Skeletal muscle satellite cell (primary cell): ENCODE data around the gene RBM38.

Experiments
- H3K27me3 ChIP-seq: 2 replicates; pipeline ENCODE4 v1.7.0; 2013; ENCODE audit warnings: low read length; ENCODE audit not compliant: control insufficient read depth, insufficient read depth
- H3K36me3 ChIP-seq: 2 replicates; pipeline ENCODE4 v1.7.0; 2013; ENCODE audit warnings: mild to moderate bottlenecking, control low read depth, low read length; ENCODE audit not compliant: insufficient read depth
- H3K4me1 ChIP-seq: 2 replicates; pipeline ENCODE4 v1.7.0; 2013; ENCODE audit warnings: low read length; ENCODE audit not compliant: control insufficient read depth, insufficient read depth
- H3K4me2 ChIP-seq: 2 replicates; pipeline ENCODE4 v1.7.0; 2013; ENCODE audit warnings: mild to moderate bottlenecking, low read length
- H3K4me3 ChIP-seq: 2 replicates; pipeline ENCODE4 v1.7.0; 2013; ENCODE audit warnings: low read length
- H3K9ac ChIP-seq: 2 replicates; pipeline ENCODE4 v1.7.0; 2013; ENCODE audit warnings: mild to moderate bottlenecking, low read depth, low read length, moderate library complexity
- H3K9me3 ChIP-seq: replicated peaks from 2 replicates; pipeline ENCODE4 v1.7.0; 2013; ENCODE audit warnings: mild to moderate bottlenecking, control low read depth, low read length

Gene RBM38

DNA sequence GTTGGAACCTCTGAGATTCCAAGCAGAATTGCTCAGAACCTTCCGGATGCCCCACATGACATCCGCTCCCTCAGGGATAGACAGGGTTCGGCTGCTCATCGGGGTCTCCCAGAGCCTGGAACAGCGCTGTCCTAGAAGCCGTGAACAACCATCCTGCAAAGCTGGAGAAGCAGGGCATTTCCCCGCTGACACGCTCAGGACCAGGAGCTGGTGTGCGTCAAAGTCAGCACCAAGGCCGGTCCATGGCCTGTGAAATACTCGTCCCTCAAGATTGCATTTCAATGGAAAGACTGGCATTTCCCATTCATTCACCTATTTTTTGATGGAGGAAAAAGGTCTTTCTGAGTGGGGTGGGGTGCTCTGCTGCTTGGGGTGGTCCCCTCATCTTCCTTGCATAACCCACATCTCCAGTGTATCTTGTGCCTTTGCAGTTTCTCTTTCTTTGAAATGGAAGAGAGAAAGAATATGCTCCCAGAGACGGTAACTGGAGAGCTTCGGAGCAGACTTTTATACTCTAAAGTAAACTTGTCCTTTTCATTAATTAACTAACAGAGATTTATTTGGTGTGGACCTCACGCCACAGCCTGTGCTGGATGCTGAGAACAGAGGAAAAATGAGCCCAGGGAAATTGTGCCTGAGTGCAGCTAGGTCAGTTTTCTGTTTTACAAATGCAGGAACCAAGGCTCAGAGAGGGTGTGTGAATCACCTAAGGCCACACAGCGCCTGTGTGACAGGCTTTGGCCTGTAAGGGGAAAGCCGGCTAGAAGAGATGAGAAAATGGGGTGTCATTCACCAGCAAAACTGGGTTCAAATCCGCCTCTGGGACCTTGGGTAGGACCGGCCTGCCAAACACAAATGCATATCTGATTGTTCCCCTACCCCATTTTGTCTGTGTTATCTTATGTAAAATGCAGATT lies 52.4 kb downstream of the RBM38 start:
- Histone ChIP-seq H3K9me3 (no peaks in the 10 kb centered on the region), H3K27me3 (peaks cover 30% of the 10 kb centered on the region), H3K36me3 (no peaks in the 10 kb centered on the region), H3K4me3 (no peak overlapping the region), H3K4me2 (no peak overlapping the region), H3K4me1 (peaks cover 6% of the 10 kb centered on the region), H3K9ac (no peak overlapping the region)

DNA sequence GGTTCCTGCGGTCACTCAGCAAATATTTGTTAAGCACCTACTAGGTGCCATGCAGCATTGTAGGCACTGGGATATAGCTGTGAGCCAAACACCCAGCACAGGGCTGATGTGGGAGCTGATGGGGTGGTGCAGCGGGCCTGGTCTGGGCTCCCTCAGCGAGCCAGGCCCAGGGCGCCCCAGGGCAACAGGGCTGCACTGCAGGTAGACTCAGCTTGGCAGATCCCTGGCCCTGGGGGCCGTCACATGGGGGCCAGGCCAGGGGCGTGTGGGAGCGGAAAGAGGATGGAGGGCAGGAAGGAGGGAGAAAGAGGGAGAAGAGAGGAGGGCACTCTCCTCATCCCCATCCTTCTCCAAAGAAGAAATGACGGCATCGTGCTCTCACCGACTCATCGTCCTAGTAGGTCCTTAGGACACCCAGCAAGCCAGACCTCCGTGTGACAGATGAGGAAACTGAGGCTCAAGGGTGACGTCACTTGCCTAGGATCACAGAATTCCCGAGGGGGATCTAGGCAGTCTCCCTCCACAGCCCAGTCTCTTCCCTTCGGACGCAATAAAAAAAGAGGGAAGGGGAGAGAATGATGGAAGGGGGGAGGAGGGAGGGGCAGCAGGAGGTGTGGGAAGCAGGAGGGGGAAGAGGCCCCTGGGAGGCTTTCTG lies 53.3 kb downstream of the RBM38 start:
- Histone ChIP-seq H3K9ac (no peak overlapping the region), H3K4me1 (peaks cover 6% of the 10 kb centered on the region), H3K9me3 (no peaks in the 10 kb centered on the region), H3K27me3 (peaks cover 39% of the 10 kb centered on the region), H3K4me2 (no peak overlapping the region), H3K36me3 (no peaks in the 10 kb centered on the region), H3K4me3 (no peak overlapping the region)

DNA sequence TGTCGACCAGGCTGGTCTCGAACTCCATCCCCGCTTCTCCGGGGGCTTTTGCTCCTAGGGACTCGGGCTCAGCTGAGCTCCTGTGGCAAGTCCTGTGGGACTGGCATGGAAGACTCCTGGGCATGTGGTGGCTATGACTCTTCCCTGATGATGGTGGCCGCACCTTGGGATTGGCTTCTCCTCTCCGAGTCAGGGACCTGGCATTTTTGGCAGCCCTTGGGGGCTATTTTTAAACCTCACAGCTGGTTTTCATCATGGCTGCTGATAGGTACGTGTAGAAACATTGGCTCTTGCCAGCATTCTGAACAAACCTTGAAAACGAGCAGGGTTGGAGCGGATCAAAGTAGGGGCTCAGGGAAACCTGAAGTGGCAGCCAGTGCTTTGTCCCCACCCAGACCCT lies 54.1 kb downstream of the RBM38 start:
- no peak overlapping the region for H3K9ac ChIP-seq
- H3K9me3 ChIP-seq = no peaks in the 10 kb centered on the region
- H3K27me3 ChIP-seq = peaks cover 46% of the 10 kb centered on the region

DNA sequence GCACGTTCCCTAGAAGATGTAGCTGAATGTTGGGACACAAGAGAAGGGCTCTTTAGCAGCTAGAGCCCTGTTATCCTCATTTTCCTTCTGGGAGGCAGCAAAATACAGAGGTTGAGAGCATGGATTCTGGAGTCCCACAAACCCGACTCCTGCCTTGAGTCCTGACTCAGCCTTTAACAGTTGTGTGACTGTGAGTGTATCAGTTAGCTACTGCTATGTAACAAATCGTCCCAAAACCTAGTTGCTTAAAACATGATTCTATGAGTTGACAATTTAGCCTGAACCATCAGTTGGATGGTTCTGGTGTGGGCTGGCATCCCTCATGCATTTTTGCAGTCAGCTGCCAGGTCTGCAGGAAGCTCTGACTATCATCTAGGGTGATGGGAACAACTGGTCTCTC lies 54.6 kb downstream of the RBM38 start:
- no peak overlapping the region for H3K9ac ChIP-seq
- peaks cover 50% of the 10 kb centered on the region for H3K27me3 ChIP-seq
- H3K4me1 ChIP-seq = peaks cover 6% of the 10 kb centered on the region
- no peak overlapping the region for H3K4me3 ChIP-seq
- H3K9me3 ChIP-seq = no peaks in the 10 kb centered on the region
- H3K36me3 ChIP-seq = no peaks in the 10 kb centered on the region
- no peak overlapping the region for H3K4me2 ChIP-seq

More for the DNA sequence above, 54.1 kb downstream of the RBM38 start:
- no peak overlapping the region for H3K4me3 ChIP-seq
- peaks cover 6% of the 10 kb centered on the region for H3K4me1 ChIP-seq
- H3K4me2 ChIP-seq = no peak overlapping the region
- no peaks in the 10 kb centered on the region for H3K36me3 ChIP-seq

DNA sequence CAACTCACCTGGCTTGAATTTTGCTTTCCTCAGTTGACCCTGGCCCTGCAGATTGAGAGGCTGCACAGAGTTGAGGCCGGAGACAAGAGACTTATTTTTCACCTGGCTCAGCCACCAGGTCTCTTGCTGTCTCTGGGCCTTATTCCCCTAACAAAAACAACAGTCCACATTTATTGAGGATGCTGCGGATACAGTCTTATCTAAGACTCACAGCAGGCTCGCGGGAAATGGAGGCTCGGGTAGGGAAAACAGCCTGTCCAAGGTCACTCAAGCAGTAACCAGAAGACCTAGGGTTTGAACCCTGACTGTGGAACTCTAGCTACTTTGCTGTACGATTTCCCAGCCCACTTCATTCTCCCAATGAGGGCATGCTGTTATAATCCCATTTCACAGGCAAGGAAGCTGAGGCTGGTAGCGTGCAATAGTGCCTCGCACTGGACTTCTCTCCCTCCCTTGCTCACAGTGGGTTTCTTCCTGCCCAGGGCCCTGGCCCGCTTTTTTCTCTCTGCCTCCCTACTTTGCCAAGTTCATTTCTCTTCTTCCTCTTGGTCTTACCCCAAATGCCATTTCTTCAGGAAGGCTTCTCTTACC lies 57.7 kb downstream of the RBM38 start:
- H3K9ac ChIP-seq = no peak overlapping the region
- H3K9me3 ChIP-seq = no peaks in the 10 kb centered on the region
- H3K4me3 ChIP-seq = no peak overlapping the region
- no peaks in the 10 kb centered on the region for H3K4me1 ChIP-seq
- H3K4me2 ChIP-seq = no peak overlapping the region
- no peaks in the 10 kb centered on the region for H3K36me3 ChIP-seq
- H3K27me3 ChIP-seq = peaks cover 65% of the 10 kb centered on the region

DNA sequence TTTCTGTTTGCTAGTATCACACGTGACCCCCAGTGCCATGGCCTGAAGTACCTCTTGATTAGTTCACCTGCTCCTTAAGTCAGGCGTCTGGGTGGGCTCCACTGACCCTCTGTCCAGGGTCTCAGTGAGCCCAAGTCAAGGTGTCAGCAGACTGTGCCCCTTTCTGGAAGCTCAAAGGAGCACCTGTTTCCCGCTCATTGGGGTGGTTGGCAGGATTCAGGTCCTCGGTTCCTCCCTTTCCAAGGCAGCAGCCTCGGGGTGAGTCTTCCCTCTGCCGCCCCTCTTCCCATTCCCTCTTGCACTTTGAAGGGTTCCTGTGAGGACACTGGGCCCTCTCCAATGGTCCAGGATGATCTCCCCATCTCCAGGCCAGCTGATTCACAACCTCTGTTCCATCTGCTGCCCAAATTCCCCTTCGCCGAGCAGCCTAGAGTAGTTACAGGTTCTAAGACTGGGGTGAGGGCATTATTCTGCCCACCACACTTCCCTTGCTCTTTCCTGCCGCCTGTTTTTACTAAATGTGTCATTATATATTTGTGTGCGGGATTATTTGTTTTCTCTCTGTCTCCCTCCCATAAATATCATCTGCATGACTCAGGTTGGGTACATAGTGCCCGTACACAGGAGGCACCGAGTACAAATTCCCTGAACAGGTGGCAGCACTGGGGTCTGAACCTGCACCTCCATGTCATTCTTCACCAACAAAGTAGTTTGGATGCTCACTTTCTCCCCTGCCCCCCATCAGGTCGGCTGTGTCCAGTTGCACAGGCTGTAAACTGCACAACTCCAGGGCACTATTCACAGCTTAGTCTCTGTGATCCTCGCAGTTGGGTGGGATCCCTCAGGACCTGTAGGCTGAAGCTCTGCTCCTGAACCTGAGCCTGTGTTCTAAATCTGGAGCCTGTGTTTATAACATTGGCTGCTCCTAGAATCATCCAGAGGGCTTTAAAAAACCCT lies 58.5 kb downstream of the RBM38 start:
- Histone ChIP-seq H3K4me1 (no peaks in the 10 kb centered on the region), H3K9ac (no peak overlapping the region), H3K4me3 (no peak overlapping the region), H3K9me3 (no peaks in the 10 kb centered on the region), H3K4me2 (no peak overlapping the region), H3K36me3 (no peaks in the 10 kb centered on the region), H3K27me3 (peaks cover 72% of the 10 kb centered on the region)

DNA sequence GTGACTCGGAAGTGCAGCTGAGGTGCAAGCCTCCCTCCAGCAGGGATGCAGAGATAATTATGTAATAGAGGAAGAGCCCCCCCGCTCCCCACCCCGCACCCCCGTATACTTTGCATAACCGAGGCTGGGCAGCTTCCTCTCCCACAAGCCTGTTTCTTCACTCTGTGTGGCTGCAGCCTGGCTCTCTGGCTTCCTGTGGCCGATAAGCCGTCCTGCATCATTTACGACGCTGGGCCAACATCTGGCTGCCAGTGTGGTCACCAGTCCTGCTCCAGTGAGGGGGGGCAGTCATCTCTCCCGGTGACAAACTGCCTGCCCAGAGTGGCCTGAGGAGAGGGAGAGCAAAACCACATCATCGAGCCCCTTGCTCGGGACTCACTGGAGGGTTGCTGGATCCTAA lies 59.2 kb downstream of the RBM38 start:
- H3K9ac ChIP-seq = no peak overlapping the region
- no peaks in the 10 kb centered on the region for H3K9me3 ChIP-seq
- no peak overlapping the region for H3K4me3 ChIP-seq
- peaks cover 76% of the 10 kb centered on the region for H3K27me3 ChIP-seq
- H3K36me3 ChIP-seq = no peaks in the 10 kb centered on the region
- H3K4me1 ChIP-seq = no peaks in the 10 kb centered on the region
- no peak overlapping the region for H3K4me2 ChIP-seq

DNA sequence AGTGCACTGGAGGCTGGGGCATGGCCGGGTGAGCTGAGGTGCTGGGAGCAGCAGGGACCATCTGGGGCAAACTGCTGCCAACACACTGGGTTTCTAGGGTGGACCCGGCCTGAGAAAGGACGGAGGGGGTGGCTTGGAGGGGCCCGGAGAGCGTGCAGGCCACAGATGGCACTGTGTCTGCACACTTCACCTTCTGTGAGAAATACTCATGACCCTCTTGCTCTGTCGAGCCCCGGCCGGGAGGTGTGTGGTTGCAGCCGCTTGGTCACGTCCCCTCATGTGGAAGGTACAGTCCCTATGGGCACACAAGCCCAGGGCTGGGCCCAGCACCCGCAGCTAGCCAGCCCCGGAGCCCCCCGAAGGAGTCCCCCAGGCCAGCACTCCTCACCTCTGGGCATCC lies 59.7 kb downstream of the RBM38 start:
- H3K4me1 ChIP-seq = no peaks in the 10 kb centered on the region
- peaks cover 71% of the 10 kb centered on the region for H3K27me3 ChIP-seq
- no peak overlapping the region for H3K4me3 ChIP-seq
- no peak overlapping the region for H3K9ac ChIP-seq
- no peaks in the 10 kb centered on the region for H3K36me3 ChIP-seq
- H3K9me3 ChIP-seq = no peaks in the 10 kb centered on the region
- H3K4me2 ChIP-seq = no peak overlapping the region

DNA sequence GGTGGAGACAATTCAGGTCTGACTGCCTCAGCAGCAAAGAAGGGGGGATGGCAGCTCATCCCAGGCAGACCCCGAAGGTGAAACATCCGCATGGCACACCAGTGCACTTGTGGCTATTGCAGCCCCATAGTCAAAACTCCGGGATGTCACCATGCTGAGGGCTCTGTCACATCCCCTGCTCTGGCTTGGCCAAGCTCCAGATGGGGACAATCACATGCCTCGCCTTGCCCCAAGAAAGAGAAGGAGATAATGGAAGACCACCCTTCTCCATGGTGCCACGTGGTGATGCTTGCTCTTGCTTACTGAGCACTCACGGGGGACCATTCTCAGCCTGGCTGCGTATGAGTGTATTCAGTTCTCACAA lies 60.2 kb downstream of the RBM38 start:
- no peaks in the 10 kb centered on the region for H3K36me3 ChIP-seq

DNA sequence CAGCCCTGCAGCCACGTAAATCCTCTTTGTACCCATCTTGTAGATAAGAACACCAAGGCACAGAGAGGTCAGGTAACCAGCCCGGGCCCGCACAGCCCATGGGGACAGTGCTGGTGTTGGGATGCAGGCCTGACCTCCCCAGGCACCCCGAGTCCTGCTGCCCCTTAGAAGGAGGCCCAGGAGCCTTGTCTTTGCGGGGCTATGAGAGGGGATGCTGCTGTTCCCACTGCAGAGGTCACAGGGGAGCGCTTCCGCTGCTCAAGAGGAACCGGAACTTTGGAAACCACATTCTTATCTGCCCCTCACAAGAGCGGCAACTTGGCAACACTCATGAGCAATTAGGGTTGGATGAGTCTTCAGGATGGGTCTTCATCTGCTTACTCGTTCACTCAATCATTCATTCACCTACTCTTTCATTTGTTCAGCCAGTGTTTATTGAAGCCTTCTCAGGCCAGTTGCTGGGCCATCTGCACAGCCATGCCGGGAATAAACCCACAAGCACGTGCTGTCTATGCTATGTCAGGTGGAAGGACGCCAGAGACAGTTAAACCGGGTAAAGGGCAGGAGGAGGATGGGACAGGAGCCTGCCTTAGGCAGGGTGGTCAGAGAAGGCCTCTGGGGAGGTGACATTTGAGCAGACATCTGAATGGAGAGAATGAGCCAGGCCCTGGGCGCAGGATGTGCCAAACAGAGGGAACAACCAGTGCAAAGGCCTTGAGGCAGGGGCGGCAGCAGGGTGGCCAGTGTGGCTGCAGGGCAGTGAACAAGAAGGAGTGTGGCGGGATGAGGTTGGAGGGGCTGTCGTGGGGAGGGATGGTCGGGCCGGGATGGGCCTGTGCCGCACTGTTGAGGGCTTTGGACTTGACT lies 60.8 kb downstream of the RBM38 start:
- Histone ChIP-seq H3K27me3 (peaks cover 67% of the 10 kb centered on the region), H3K9me3 (no peaks in the 10 kb centered on the region), H3K36me3 (no peaks in the 10 kb centered on the region), H3K9ac (no peak overlapping the region), H3K4me2 (no peak overlapping the region), H3K4me3 (no peak overlapping the region), H3K4me1 (no peaks in the 10 kb centered on the region)

More for the DNA sequence above, 60.2 kb downstream of the RBM38 start:
- no peaks in the 10 kb centered on the region for H3K9me3 ChIP-seq
- no peak overlapping the region for H3K9ac ChIP-seq
- H3K4me3 ChIP-seq = no peak overlapping the region
- peaks cover 67% of the 10 kb centered on the region for H3K27me3 ChIP-seq
- H3K4me2 ChIP-seq = no peak overlapping the region
- no peaks in the 10 kb centered on the region for H3K4me1 ChIP-seq
